Measurements from ENCODE around the gene TXNDC16.

GRCh38 chr14:52590318-52590717, 38.0 kb upstream of the TXNDC16 start:
- TF ChIP-seq JUN (IDR thresholded peaks at IDR 0.05; ENCODE audit: borderline replicate concordance, insufficient read depth, insufficient read length, low read depth) (no peak), MAX (IDR thresholded peaks at IDR 0.05; ENCODE audit: insufficient read depth, insufficient read length) (no peak), CTCF (IDR thresholded peaks at IDR 0.05; ENCODE audit: extremely low read depth in 1 of 2, insufficient read depth in 1 of 2, low read depth in 1 of 2, low read length in 2 of 2) (no peak), POLR2AphosphoS5 (IDR thresholded peaks at IDR 0.05; ENCODE audit: insufficient read depth, low read depth, low read length) (no peak), MYC (IDR thresholded peaks at IDR 0.05; ENCODE audit: low read depth, low read length) (no peak), EZH2 (IDR thresholded peaks at IDR 0.05; ENCODE audit: borderline replicate concordance, low read depth, low read length, severe bottlenecking) (no peak), POLR2A (IDR thresholded peaks at IDR 0.05; ENCODE audit: low read depth, low read length) (no peak), GATA2 (IDR thresholded peaks at IDR 0.05; ENCODE audit: insufficient read depth, insufficient read length, low read depth, low read length) (no peak), FOS (IDR thresholded peaks at IDR 0.05; ENCODE audit: borderline replicate concordance, insufficient read depth, low read length) (no peak)
